GM23338 (cell line): Measurements from ENCODE around the gene ABR. TPM values are rescaled to one million over a fixed set of nuclear protein-coding genes. Genes with fewer than 3 reads are reported as not detected.

Experiments used
- ATAC-seq: fragments of 200-7000 bp; cut with Tn5 transposase; 3 replicates; pipeline ENCODE4 v1.9.1; 2020
- DNase-seq: peaks from one replicate; pipeline ENCODE4 v3.0.0-alpha.2; 2015; ENCODE audit warnings: low spot score
- H2AFZ ChIP-seq: fragments of 200-600 bp; sonication (generic); 2 replicates; pipeline ENCODE4 v1.8.0; 2016; ENCODE audit warnings: antibody characterized with exemption, mild to moderate bottlenecking, moderate library complexity
- H3F3A ChIP-seq: fragments of 200-600 bp; sonication (generic); replicated peaks from 2 replicates; pipeline ENCODE4 v1.8.0; 2017; ENCODE audit warnings: antibody characterized with exemption, mixed run types, low read depth
- H3K27ac ChIP-seq: fragments of 200-600 bp; sonication (generic); 2 replicates; pipeline ENCODE4 v1.6.1; 2016; ENCODE audit warnings: low read depth
- H3K27me3 ChIP-seq: fragments of 200-600 bp; sonication (generic); 2 replicates; pipeline ENCODE4 v1.8.0; 2016; ENCODE audit warnings: mild to moderate bottlenecking, mixed run types, moderate library complexity; ENCODE audit not compliant: insufficient read depth
- H3K36me3 ChIP-seq: fragments of 200-600 bp; sonication (generic); 2 replicates; pipeline ENCODE4 v1.8.0; 2016; ENCODE audit warnings: mild to moderate bottlenecking; ENCODE audit not compliant: insufficient read depth
- H3K4me1 ChIP-seq: fragments of 200-600 bp; sonication (generic); 2 replicates; pipeline ENCODE4 v1.8.0; 2016; ENCODE audit warnings: mild to moderate bottlenecking, moderate library complexity; ENCODE audit not compliant: insufficient read depth
- H3K4me2 ChIP-seq: fragments of 200-600 bp; sonication (generic); 2 replicates; pipeline ENCODE4 v1.7.1; 2017; ENCODE audit warnings: mixed run types
- H3K4me3 ChIP-seq: fragments of 200-600 bp; sonication (generic); 2 replicates; pipeline ENCODE4 v1.6.1; 2016; ENCODE audit warnings: mixed run types
- H3K79me2 ChIP-seq: fragments of 200-600 bp; sonication (generic); replicated peaks from 2 replicates; pipeline ENCODE4 v1.8.0; 2017; ENCODE audit warnings: mild to moderate bottlenecking; ENCODE audit not compliant: insufficient read depth
- H3K9me2 ChIP-seq: fragments of 200-600 bp; sonication (generic); 2 replicates; pipeline ENCODE4 v1.8.0; 2017; ENCODE audit not compliant: insufficient read depth
- H4K20me1 ChIP-seq: fragments of 200-600 bp; sonication (generic); replicated peaks from 2 replicates; pipeline ENCODE4 v1.8.0; 2017; ENCODE audit warnings: mild to moderate bottlenecking; ENCODE audit not compliant: insufficient read depth
- H3K27ac Mint-ChIP-seq: 2 replicates; pipeline ENCODE4 v1.8.0; 2020; ENCODE audit warnings: inconsistent platforms, mild to moderate bottlenecking, moderate library complexity, mixed read lengths
- H3K27me3 Mint-ChIP-seq: 3 replicates; pipeline ENCODE4 v1.8.0; 2022; ENCODE audit warnings: low read depth, mild to moderate bottlenecking, moderate library complexity, mixed read lengths, inconsistent platforms; ENCODE audit not compliant: insufficient read depth, poor library complexity
- H3K36me3 Mint-ChIP-seq: 3 replicates; pipeline ENCODE4 v1.8.0; 2021; ENCODE audit warnings: low read depth, mild to moderate bottlenecking, inconsistent platforms, moderate library complexity, mixed read lengths
- H3K4me1 Mint-ChIP-seq: 3 replicates; pipeline ENCODE4 v1.8.0; 2020; ENCODE audit warnings: mild to moderate bottlenecking, inconsistent platforms, mixed read lengths
- H3K4me3 Mint-ChIP-seq: 3 replicates; pipeline ENCODE4 v1.8.0; 2021; ENCODE audit warnings: moderate library complexity, mild to moderate bottlenecking, inconsistent platforms, mixed read lengths
- H3K9me3 Mint-ChIP-seq: 3 replicates; pipeline ENCODE4 v1.8.0; 2020; ENCODE audit warnings: moderate library complexity, mild to moderate bottlenecking, inconsistent platforms, mixed read lengths
- CREB1 ChIP-seq: fragments of 250-450 bp; sonication (Bioruptor Pico); IDR thresholded peaks from 2 replicates; pipeline ENCODE4 v1.5.0; 2020; ENCODE audit warnings: low read depth, mild to moderate bottlenecking, moderate library complexity
- CTCF ChIP-seq, 2 experiments: fragments of 200-600 bp in 1 of 2; sonication (generic) in 1 of 2; conservative IDR thresholded peaks; 2 replicates each; pipeline versions ENCODE4 v1.5.1 to v1.6.1; 2016 to 2017; ENCODE audit warnings: antibody characterized with exemption in 2 of 2, low read depth in 2 of 2, mild to moderate bottlenecking in 2 of 2, moderate library complexity in 1 of 2
- EZH2 ChIP-seq: fragments of 200-600 bp; sonication (generic); IDR thresholded peaks from one replicate; pipeline ENCODE4 v1.8.0; 2017; ENCODE audit warnings: antibody characterized with exemption, mild to moderate bottlenecking, low read depth; ENCODE audit not compliant: unreplicated experiment
- POLR2AphosphoS5 ChIP-seq: IDR thresholded peaks from 2 replicates; pipeline ENCODE4 v1.6.1; 2016; ENCODE audit warnings: antibody characterized with exemption, low read depth
- ZNF462 ChIP-seq: fragments of 250-450 bp; sonication (Bioruptor Pico); IDR thresholded peaks from 2 replicates; pipeline ENCODE4 v1.5.0; 2020; ENCODE audit warnings: mild to moderate bottlenecking, moderate library complexity
- polyA plus RNA-seq: library from polyadenylated mRNA; unstranded; fragments of >200 nt; fragmentation: Nextera tagmentation; extraction: Ambion mirVana; gene quantifications from 2 replicates; pipeline ENCODE4 v1.2.1, GENCODE V29; 2016
- total RNA-seq: library from RNA; depleted of rRNA; stranded (reverse); fragments of >200 nt; shearing (Covaris generic); gene quantifications from 2 replicates; pipeline ENCODE4 v1.2.3, GENCODE V29; 2014

Gene ABR
- total and polyA plus RNA-seq, 2 experiments from 2014 or later = 15.0 to 27.7 TPM

DNA sequence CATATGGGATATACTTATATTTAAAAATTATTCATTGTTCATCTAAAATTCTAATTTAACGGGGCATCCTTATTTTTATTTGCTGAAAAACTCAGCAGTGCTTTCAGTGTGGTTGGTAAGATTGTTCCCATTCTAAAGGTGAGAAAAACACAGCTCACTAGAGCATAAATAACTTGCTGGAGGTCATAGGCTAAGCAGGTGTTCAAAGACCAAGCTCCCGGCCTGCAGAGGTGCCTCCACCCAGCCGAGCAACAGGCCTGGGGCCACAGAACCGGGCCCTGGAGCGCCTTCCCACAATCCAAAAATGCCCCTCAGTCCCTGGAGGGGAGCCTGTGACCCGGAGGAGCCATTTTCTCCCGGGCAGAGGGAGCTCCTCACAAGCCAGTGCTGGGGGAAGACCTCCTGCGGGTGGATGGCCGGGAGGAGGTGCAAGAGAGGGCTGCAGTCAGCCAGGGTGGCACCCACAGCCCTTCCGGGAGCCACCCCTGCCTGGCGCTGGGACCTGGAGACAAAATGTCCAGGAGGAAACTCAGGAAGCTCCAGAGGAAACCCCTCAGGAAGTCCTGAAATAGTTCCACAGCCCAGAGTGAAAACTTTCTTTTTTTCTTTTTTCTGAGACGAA, 14.7 kb downstream of the ABR start (continued):
- no peak for TF ChIP-seq ZNF462 (CRISPR knock-in tag)
- no peak for TF ChIP-seq CTCF (conservative IDR thresholded peaks at IDR 0.05; ENCODE audit: low read depth in 2 of 2)

GRCh38 chr17:1162116-1162855, 17.5 kb downstream of the ABR start:
- DNase-seq = no peak
- H4K20me1 ChIP-seq = no peaks in the 10 kb centered on the region; the same call in 1 of the 2 replicates
- H3K4me1 Mint-ChIP-seq = peaks cover 3% of the 10 kb centered on the region; the same call in 1 of the 3 replicates
- no peak overlapping the region for H3K4me3 Mint-ChIP-seq
- H3K4me2 ChIP-seq = no peak overlapping the region
- no peak overlapping the region for H3K27ac Mint-ChIP-seq
- no peaks in the 10 kb centered on the region for H3K36me3 ChIP-seq
- ATAC-seq = no peak
- H3K9me3 Mint-ChIP-seq = no peaks in the 10 kb centered on the region
- H3F3A ChIP-seq = no peaks in the 10 kb centered on the region
- H3K27me3 Mint-ChIP-seq = no peaks in the 10 kb centered on the region
- H3K4me3 ChIP-seq = no peak overlapping the region
- no peak overlapping the region for H2AFZ ChIP-seq
- H3K36me3 Mint-ChIP-seq = no peaks in the 10 kb centered on the region
- no peaks in the 10 kb centered on the region for H3K27me3 ChIP-seq
- H3K79me2 ChIP-seq = no peaks in the 10 kb centered on the region
- no peaks in the 10 kb centered on the region for H3K4me1 ChIP-seq
- H3K27ac ChIP-seq = no peak overlapping the region
- H3K9me2 ChIP-seq = no peaks in the 10 kb centered on the region
- TF ChIP-seq CREB1 (no peak), ZNF462 (CRISPR knock-in tag) (no peak), EZH2 (no peak), POLR2AphosphoS5 (no peak)
